ENCODE data around the gene ZNF365.

GRCh38 chr10:62437696-62438095 is 63.5 kb downstream of the ZNF365 start:
- no peak for TF ChIP-seq POLR2A (IDR thresholded peaks at IDR 0.05)
- TF ChIP-seq, protein P1, sequence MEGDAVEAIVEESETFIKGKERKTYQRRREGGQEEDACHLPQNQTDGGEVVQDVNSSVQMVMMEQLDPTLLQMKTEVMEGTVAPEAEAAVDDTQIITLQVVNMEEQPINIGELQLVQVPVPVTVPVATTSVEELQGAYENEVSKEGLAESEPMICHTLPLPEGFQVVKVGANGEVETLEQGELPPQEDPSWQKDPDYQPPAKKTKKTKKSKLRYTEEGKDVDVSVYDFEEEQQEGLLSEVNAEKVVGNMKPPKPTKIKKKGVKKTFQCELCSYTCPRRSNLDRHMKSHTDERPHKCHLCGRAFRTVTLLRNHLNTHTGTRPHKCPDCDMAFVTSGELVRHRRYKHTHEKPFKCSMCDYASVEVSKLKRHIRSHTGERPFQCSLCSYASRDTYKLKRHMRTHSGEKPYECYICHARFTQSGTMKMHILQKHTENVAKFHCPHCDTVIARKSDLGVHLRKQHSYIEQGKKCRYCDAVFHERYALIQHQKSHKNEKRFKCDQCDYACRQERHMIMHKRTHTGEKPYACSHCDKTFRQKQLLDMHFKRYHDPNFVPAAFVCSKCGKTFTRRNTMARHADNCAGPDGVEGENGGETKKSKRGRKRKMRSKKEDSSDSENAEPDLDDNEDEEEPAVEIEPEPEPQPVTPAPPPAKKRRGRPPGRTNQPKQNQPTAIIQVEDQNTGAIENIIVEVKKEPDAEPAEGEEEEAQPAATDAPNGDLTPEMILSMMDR (IDR thresholded peaks at IDR 0.05): peak; percentile 49 to 83 (median 72)
